Liver (tissue), 9 donors: ENCODE measurements around the gene RAI14. TPM values are rescaled to one million over a fixed set of nuclear protein-coding genes. Genes with fewer than 3 reads are reported as not detected.

ENCODE experiments used
- DNase-seq: peaks from one replicate; pipeline ENCODE4 v3.0.0-alpha.2; 2017; ENCODE audit warnings: low spot score
- H3K27ac ChIP-seq, 2 donors: one replicate each; pipeline ENCODE4 v1.7.0; 2013; ENCODE audit warnings: inconsistent platforms in 2 of 2, low read length in 2 of 2, control low read depth in 1 of 2, low read depth in 1 of 2, mild to moderate bottlenecking in 1 of 2
- H3K27me3 ChIP-seq, 4 donors: one replicate each; pipeline versions ENCODE4 v1.6.1 to v1.7.0; 2013; ENCODE audit warnings: low read length in 3 of 4, inconsistent platforms in 1 of 4, mild to moderate bottlenecking in 1 of 4, moderate library complexity in 1 of 4; ENCODE audit not compliant: control insufficient read depth in 4 of 4, insufficient read depth in 4 of 4
- H3K36me3 ChIP-seq, 4 donors: one replicate each; pipeline versions ENCODE4 v1.6.1 to v1.7.0; 2013; ENCODE audit warnings: low read length in 3 of 4, mild to moderate bottlenecking in 3 of 4, low read depth in 1 of 4, moderate library complexity in 1 of 4; ENCODE audit not compliant: control insufficient read depth in 4 of 4, insufficient read depth in 3 of 4
- H3K4me1 ChIP-seq, 4 donors: one replicate each; pipeline versions ENCODE4 v1.6.1 to v1.7.0; 2013; ENCODE audit warnings: low read length in 3 of 4, mild to moderate bottlenecking in 3 of 4, moderate library complexity in 1 of 4; ENCODE audit not compliant: control insufficient read depth in 4 of 4, insufficient read depth in 4 of 4
- H3K4me3 ChIP-seq, 3 donors: one replicate each; pipeline versions ENCODE4 v1.6.1 to v1.7.0; 2013; ENCODE audit warnings: low read length in 3 of 3, control low read depth in 1 of 3, low read depth in 1 of 3, mild to moderate bottlenecking in 1 of 3
- H3K9ac ChIP-seq, 2 donors: one replicate each; pipeline ENCODE4 v1.7.0; 2013; ENCODE audit warnings: low read length in 2 of 2, mild to moderate bottlenecking in 2 of 2, moderate library complexity in 2 of 2, control low read depth in 1 of 2, low read depth in 1 of 2
- H3K9me3 ChIP-seq, 4 donors: one replicate each; pipeline versions ENCODE4 v1.6.1 to v1.7.0; 2013; ENCODE audit warnings: low read length in 3 of 4; ENCODE audit not compliant: control insufficient read depth in 4 of 4
- ATF3 ChIP-seq: IDR thresholded peaks from 2 replicates; pipeline ENCODE4 v1.6.1; 2016; ENCODE audit warnings: antibody characterized with exemption
- CTCF ChIP-seq: fragments of 150-350 bp; IDR thresholded peaks from 2 replicates; pipeline ENCODE4 v1.5.1; 2017; ENCODE audit warnings: improper control_type of control experiment, low read depth, low read length; ENCODE audit not compliant: missing input control
- EGR1 ChIP-seq, 2 donors: IDR thresholded peaks; 2 replicates each; pipeline ENCODE4 v1.6.1; 2016 to 2018; ENCODE audit warnings: antibody characterized with exemption in 2 of 2, low read depth in 2 of 2
- FOXA1 ChIP-seq: IDR thresholded peaks from 2 replicates; pipeline ENCODE4 v1.6.1; 2016; ENCODE audit warnings: antibody characterized with exemption
- FOXA2 ChIP-seq: IDR thresholded peaks from 2 replicates; pipeline ENCODE4 v1.6.1; 2016; ENCODE audit warnings: antibody characterized with exemption
- GABPA ChIP-seq, 2 donors: IDR thresholded peaks in 1 of 2; conservative IDR thresholded peaks in 1 of 2; 2 replicates each; pipeline ENCODE4 v1.6.1; 2016; ENCODE audit warnings: antibody characterized with exemption in 2 of 2, mild to moderate bottlenecking in 1 of 2, moderate library complexity in 1 of 2
- HNF4A ChIP-seq, 2 donors: conservative IDR thresholded peaks; 2 replicates each; pipeline ENCODE4 v1.6.1; 2016; ENCODE audit warnings: antibody characterized with exemption in 2 of 2, mild to moderate bottlenecking in 2 of 2
- HNF4G ChIP-seq: IDR thresholded peaks from 2 replicates; pipeline ENCODE4 v1.6.1; 2016; ENCODE audit warnings: antibody characterized with exemption
- JUND ChIP-seq, 2 donors: IDR thresholded peaks; 2 replicates each; pipeline ENCODE4 v1.6.1; 2016; ENCODE audit warnings: antibody characterized with exemption in 2 of 2
- MAX ChIP-seq: IDR thresholded peaks from 2 replicates; pipeline ENCODE4 v1.6.1; 2016; ENCODE audit warnings: antibody characterized with exemption
- NR2F2 ChIP-seq: IDR thresholded peaks from 2 replicates; pipeline ENCODE4 v1.6.1; 2016; ENCODE audit warnings: antibody characterized with exemption
- RAD21 ChIP-seq, 2 donors: IDR thresholded peaks; 2 replicates each; pipeline ENCODE4 v1.6.1; 2016; ENCODE audit warnings: antibody characterized with exemption in 2 of 2, mild to moderate bottlenecking in 2 of 2
- REST ChIP-seq: IDR thresholded peaks from 2 replicates; pipeline ENCODE4 v1.6.1; 2016; ENCODE audit warnings: antibody characterized with exemption, mild to moderate bottlenecking
- RXRA ChIP-seq, 2 donors: IDR thresholded peaks; 2 replicates each; pipeline ENCODE4 v1.6.1; 2017 to 2018; ENCODE audit warnings: antibody characterized with exemption in 2 of 2, mild to moderate bottlenecking in 1 of 2
- SP1 ChIP-seq: IDR thresholded peaks from 2 replicates; pipeline ENCODE4 v1.6.1; 2018; ENCODE audit warnings: antibody characterized with exemption, mild to moderate bottlenecking
- TAF1 ChIP-seq: conservative IDR thresholded peaks from 2 replicates; pipeline ENCODE4 v1.6.1; 2016; ENCODE audit warnings: antibody characterized with exemption, mild to moderate bottlenecking
- YY1 ChIP-seq: IDR thresholded peaks from 2 replicates; pipeline ENCODE4 v1.6.1; 2016; ENCODE audit warnings: antibody characterized with exemption, mild to moderate bottlenecking
- ZBTB33 ChIP-seq: IDR thresholded peaks from 2 replicates; pipeline ENCODE4 v1.6.1; 2016; ENCODE audit warnings: antibody characterized with exemption
- WGBS: extraction: QIAGEN DNeasy Blood & Tissue Kit; methylation state at CpG from one replicate; pipeline ENCODE4 v1.1.7; 2013; 5-methylcytosine and 5-hydroxymethylcytosine counted together
- polyA plus RNA-seq, 2 donors: library from polyadenylated mRNA; stranded (reverse) in 1 of 2; unstranded in 1 of 2; fragments of 200-250 nt in 1 of 2; fragments of >200 nt in 1 of 2; fragmentation: Nextera tagmentation in 1 of 2; extraction: Ambion mirVana in 1 of 2; gene quantifications; one replicate each; pipeline versions ENCODE4 v1.2.1 to v1.2.3, GENCODE V29; 2013 to 2015
- total RNA-seq, 2 donors: library from RNA; depleted of rRNA; stranded (reverse); fragments of >200 nt; gene quantifications; one replicate each; pipeline ENCODE4 v1.2.3, GENCODE V29; 2014
- donor health status: healthy.
- donor health status: healthy.
- donor health status: healthy.
- donor health status: healthy.
- donor health status: healthy.

RAI14 gene
- total and polyA plus RNA-seq, 4 donors: 7.8 to 21.4 (median 11.4) TPM

- TF ChIP-seq MAX (no peak), TAF1 (no peak), RAD21 (IDR thresholded peaks at IDR 0.05) (no peak), EGR1 (IDR thresholded peaks at IDR 0.05; ENCODE audit: low read depth in 2 of 2) (no peak), SP1 (no peak), HNF4A (conservative IDR thresholded peaks at IDR 0.05) (no peak), JUND (IDR thresholded peaks at IDR 0.05) (no peak)
Measured at GRCh38 chr5:34820593-34820992, 164.5 kb downstream of the RAI14 start (continued).

GRCh38 chr5:34822956-34823715 is 167.0 kb downstream of the RAI14 start:
- H3K4me1 ChIP-seq: no peaks in the 10 kb centered on the region
- no peak overlapping the region for H3K9ac ChIP-seq
- peaks cover 6 to 70% (median 51%) of the 10 kb centered on the region in 4 donors for H3K36me3 ChIP-seq
- no peaks in the 10 kb centered on the region for H3K9me3 ChIP-seq
- no peak overlapping the region for H3K4me3 ChIP-seq
- no peak overlapping the region for H3K27ac ChIP-seq
- 93% methylated on average over 8 of the region's 8 CpGs for WGBS
- no peak for DNase-seq
- no peaks in the 10 kb centered on the region for H3K27me3 ChIP-seq
- TF ChIP-seq ATF3 (no peak), EGR1 (IDR thresholded peaks at IDR 0.05; ENCODE audit: low read depth in 2 of 2) (no peak), NR2F2 (no peak), RAD21 (IDR thresholded peaks at IDR 0.05) (no peak), TAF1 (no peak), SP1 (no peak), FOXA2 (no peak), CTCF (no peak), JUND (IDR thresholded peaks at IDR 0.05) (no peak), RXRA (IDR thresholded peaks at IDR 0.05) (no peak), HNF4A (conservative IDR thresholded peaks at IDR 0.05) (no peak), FOXA1 (no peak), ZBTB33 (no peak), MAX (no peak), GABPA (IDR thresholded peaks at IDR 0.05 in 1 of 2, conservative IDR thresholded peaks at IDR 0.05 in 1 of 2) (no peak), YY1 (no peak), REST (no peak), HNF4G (no peak)
